Measurements from ENCODE around the gene THUMPD2. TPM values are rescaled to one million over a fixed set of nuclear protein-coding genes. Genes with fewer than 3 reads are reported as not detected.

The THUMPD2 gene
- total and polyA plus RNA-seq, 8 donors = 9.6 to 34.6 (median 27.9) TPM

- Histone ChIP-seq H3K27me3 (no peaks in the 10 kb centered on the region), H3K4me1 (no peaks in the 10 kb centered on the region), H3K27ac (no peak overlapping the region), H3K36me3 (peaks cover 0 to 65% of the 10 kb centered on the region in 2 donors), H3K9me3 (no peaks in the 10 kb centered on the region), H3K4me3 (no peak overlapping the region)
- ATAC-seq (no peak), DNase-seq (no peak)
- TF ChIP-seq CTCF (IDR thresholded peaks at IDR 0.05) = no peak
- intact Hi-C loops (cut with DNase I) = no loop called here
Measured at GRCh38 chr2:39739386-39739785, 39.7 kb downstream of the THUMPD2 start.

DNA sequence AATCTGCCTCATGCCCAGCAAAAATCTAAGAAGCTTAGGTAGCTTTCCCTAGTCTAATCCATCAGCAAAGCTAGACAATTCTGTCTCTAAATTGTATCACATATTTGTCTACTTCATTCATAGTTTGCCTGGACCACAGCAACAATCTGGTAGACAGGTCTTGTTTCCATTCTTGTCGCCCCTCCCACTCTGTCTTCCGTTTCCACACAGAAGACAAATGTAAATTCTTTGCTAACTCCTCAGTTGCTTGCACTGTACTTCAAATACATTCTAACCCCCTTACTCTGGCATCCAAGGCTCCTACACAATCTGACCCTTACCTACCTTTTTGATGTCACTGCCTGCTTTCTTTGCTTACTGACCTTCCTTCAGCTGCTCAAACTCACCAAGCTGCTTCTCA, 40.1 kb downstream of the THUMPD2 start:
- no peak for ATAC-seq
- Histone ChIP-seq H3K36me3 (peaks cover 0 to 65% of the 10 kb centered on the region in 2 donors), H3K4me1 (no peaks in the 10 kb centered on the region), H3K27ac (no peak overlapping the region), H3K4me3 (no peak overlapping the region), H3K9me3 (no peaks in the 10 kb centered on the region), H3K27me3 (no peaks in the 10 kb centered on the region)
- DNase-seq = no peak
- intact Hi-C loops (cut with DNase I) = no loop called here
- TF ChIP-seq CTCF (IDR thresholded peaks at IDR 0.05) = no peak

DNA sequence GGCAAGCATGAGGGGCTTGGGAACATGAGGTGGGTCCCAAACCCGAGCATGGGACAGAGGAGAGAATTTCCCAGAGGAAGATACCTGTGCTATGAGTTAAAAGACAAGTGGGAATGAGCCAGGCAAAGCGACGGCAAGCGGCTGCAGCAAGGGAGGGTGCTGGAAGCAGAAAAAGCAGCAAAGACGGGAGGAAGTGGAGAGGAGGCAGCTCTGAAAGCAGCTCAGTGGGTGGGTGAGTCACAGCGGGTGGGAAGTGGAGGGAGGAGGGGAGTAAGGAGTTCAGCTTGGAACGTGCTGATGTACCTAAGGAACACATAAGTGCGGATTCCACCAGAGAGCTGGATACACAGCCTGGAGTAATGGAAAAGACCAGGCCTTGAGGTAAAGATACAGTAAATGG, 41.4 kb downstream of the THUMPD2 start:
- Histone ChIP-seq H3K4me1 (no peaks in the 10 kb centered on the region), H3K27ac (no peak overlapping the region), H3K4me3 (no peak overlapping the region), H3K36me3 (peaks cover 0 to 63% of the 10 kb centered on the region in 2 donors), H3K27me3 (no peaks in the 10 kb centered on the region), H3K9me3 (no peaks in the 10 kb centered on the region)
- DNase-seq (no peak), ATAC-seq (peak; percentile 31)
- intact Hi-C loops (cut with DNase I) = no loop called here
- TF ChIP-seq CTCF (IDR thresholded peaks at IDR 0.05) = no peak

- TF ChIP-seq CTCF (IDR thresholded peaks at IDR 0.05) = no peak
- no peak overlapping the region for H3K27ac ChIP-seq
- no peaks in the 10 kb centered on the region for H3K27me3 ChIP-seq
- ATAC-seq = peak; percentile 31
- peak in 2 of 4 donors; percentile 12 to 26 for DNase-seq
- peaks cover 0 to 54% of the 10 kb centered on the region in 2 donors for H3K36me3 ChIP-seq
- H3K9me3 ChIP-seq = no peaks in the 10 kb centered on the region
- no peaks in the 10 kb centered on the region for H3K4me1 ChIP-seq
- no peak overlapping the region for H3K4me3 ChIP-seq
- intact Hi-C loops (cut with DNase I) = no loop called here
Measured at GRCh38 chr2:39736640-39737039, 42.4 kb downstream of the THUMPD2 start.

DNA sequence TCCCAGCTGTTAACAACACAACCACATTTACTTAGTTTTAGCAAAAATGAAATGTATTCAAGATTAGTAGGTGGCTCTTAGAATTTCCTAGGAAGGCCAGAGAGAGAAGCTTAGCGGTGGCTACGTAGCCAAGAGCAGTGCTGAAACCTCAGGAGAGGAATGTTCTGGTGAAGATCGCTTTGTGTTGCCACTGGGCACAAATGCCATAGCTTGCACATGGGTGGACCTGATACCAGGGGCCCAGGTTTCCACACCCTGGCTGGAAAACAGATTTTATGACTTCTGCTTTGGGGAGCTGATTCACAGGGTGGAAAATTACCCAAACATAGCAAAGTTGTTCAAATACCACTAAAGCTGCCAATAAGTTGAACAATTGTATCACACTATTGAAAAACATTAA, 43.4 kb downstream of the THUMPD2 start:
- Histone ChIP-seq H3K36me3 (peaks cover 0 to 44% of the 10 kb centered on the region in 2 donors), H3K9me3 (no peaks in the 10 kb centered on the region), H3K4me3 (no peak overlapping the region), H3K4me1 (no peaks in the 10 kb centered on the region), H3K27ac (no peak overlapping the region), H3K27me3 (no peaks in the 10 kb centered on the region)
- DNase-seq (no peak), ATAC-seq (no peak)
- intact Hi-C loops (cut with DNase I) = no loop called here
- no peak for TF ChIP-seq CTCF (IDR thresholded peaks at IDR 0.05)
